ENCODE data around the gene TRIP13.

TRIP13 gene

GRCh38 chr5:945691-946551 is 53.2 kb downstream of the TRIP13 start (continued):
- TF ChIP-seq REST (tag by site-specific recombination; IDR thresholded peaks at IDR 0.05), result peak; percentile 77
- TF ChIP-seq HIC1 (tag by site-specific recombination; IDR thresholded peaks at IDR 0.05), result no peak
- no peak for TF ChIP-seq ZNF169 (tag by site-specific recombination; IDR thresholded peaks at IDR 0.05)

GRCh38 chr5:946720-947625 is 54.3 kb downstream of the TRIP13 start:
- POLR2A ChIA-PET, result no interaction called here

More at GRCh38 chr5:946720-947625, 54.3 kb downstream of the TRIP13 start:
- H3K4me1 ChIP-seq (ENCODE audit: control insufficient read depth, insufficient read depth, low read length), result peaks cover 9% of the 10 kb centered on the region; the same call in 1 of the 2 replicates
- H3K9me3 ChIP-seq (ENCODE audit: control insufficient read depth, insufficient read depth, low read depth, low read length), result no peaks in the 10 kb centered on the region
- no peak overlapping the region for H3K4me3 ChIP-seq (ENCODE audit: low read depth, low read length)
- no peak overlapping the region for H3K27ac ChIP-seq (ENCODE audit: extremely low read depth, low read depth, low read length)
- CTCF ChIA-PET, result interaction anchor here (0.6 to 2.6 kb wide), 8 partner anchors 11 to 276 kb away, joined by 3 to 9 read pairs (median 4); no protein-coding TSS in a partner anchor
- no peaks in the 10 kb centered on the region for H3K36me3 ChIP-seq (ENCODE audit: control insufficient read depth in 2 of 2, insufficient read depth in 1 of 2, low read length in 2 of 2)
- TF ChIP-seq ZNF785 (tag by site-specific recombination; IDR thresholded peaks at IDR 0.05), result no peak
- no peak for TF ChIP-seq ZNF37A (tag by site-specific recombination; IDR thresholded peaks at IDR 0.05)
- TF ChIP-seq ZBTB6 (tag by site-specific recombination; IDR thresholded peaks at IDR 0.05), result peak; percentile 42; the same call in 1 of the 2 replicates
- TF ChIP-seq ZBTB26 (tag by site-specific recombination; optimal IDR thresholded peaks at IDR 0.05), result no peak
- TF ChIP-seq KLF1 (tag by site-specific recombination; IDR thresholded peaks at IDR 0.05), result no peak
- peak; percentile 27; the same call in 1 of the 2 replicates for TF ChIP-seq ZIC2 (tag by site-specific recombination; IDR thresholded peaks at IDR 0.05)
- peak; percentile 46; the same call in 1 of the 2 replicates for TF ChIP-seq REST (tag by site-specific recombination; IDR thresholded peaks at IDR 0.05)

All from HEK293 (cell line).